Activated CD4-positive, CD25-positive, alpha-beta regulatory T cell treated with anti-CD3 and anti-CD28 coated beads, Interleukin-2, amount 50 U/mL, for 24 hours (primary cell): ENCODE measurements around the gene UBA7.
"Not testable (repeated sequence)": the region's sequence is repeated elsewhere in the genome, so short reads cannot be mapped to it uniquely, and the experiment has no call there.

Experiments used
- ATAC-seq, 2 donors: fragments of 150-1000 bp; cut with Tn5 transposase; one replicate each; pipeline ENCODE4 v1.10.0; 2021; ENCODE audit warnings: mild to moderate bottlenecking in 1 of 2, moderate library complexity in 1 of 2

Gene UBA7

GRCh38 chr3:49785565-49786356, 28.0 kb downstream of the UBA7 start:
- ATAC-seq: peak; percentile 34 to 45

GRCh38 chr3:49782277-49782676, 31.5 kb downstream of the UBA7 start:
- not testable (repeated sequence) for ATAC-seq

GRCh38 chr3:49781415-49782199, 32.1 kb downstream of the UBA7 start:
- ATAC-seq: no peak

- ATAC-seq: not testable (repeated sequence)
Observed at GRCh38 chr3:49780975-49781365, 32.8 kb downstream of the UBA7 start.

- no peak for ATAC-seq
Observed at GRCh38 chr3:49780080-49780974, 33.4 kb downstream of the UBA7 start.

GRCh38 chr3:49779358-49780079, 34.2 kb downstream of the UBA7 start:
- ATAC-seq: no peak

- ATAC-seq: not testable (repeated sequence)
Observed at GRCh38 chr3:49776101-49776500, 37.7 kb downstream of the UBA7 start.

GRCh38 chr3:49775538-49775937, 38.2 kb downstream of the UBA7 start:
- no peak for ATAC-seq

GRCh38 chr3:49772703-49773102, 41.0 kb downstream of the UBA7 start:
- no peak for ATAC-seq

GRCh38 chr3:49771340-49771938, 42.3 kb downstream of the UBA7 start:
- ATAC-seq: no peak

- no peak for ATAC-seq
Observed at GRCh38 chr3:49769926-49770325, 43.8 kb downstream of the UBA7 start.

- peak in 1 of 2 donors; percentile 66 for ATAC-seq
Observed at GRCh38 chr3:49769286-49769915, 44.4 kb downstream of the UBA7 start.

GRCh38 chr3:49763981-49764380, 49.8 kb downstream of the UBA7 start:
- ATAC-seq: no peak

GRCh38 chr3:49761661-49762060, 52.1 kb downstream of the UBA7 start:
- no peak for ATAC-seq

- no peak for ATAC-seq
Observed at GRCh38 chr3:49759226-49759625, 54.5 kb downstream of the UBA7 start.

GRCh38 chr3:49757197-49757596, 56.6 kb downstream of the UBA7 start:
- no peak for ATAC-seq

- no peak for ATAC-seq
Observed at GRCh38 chr3:49756036-49756435, 57.7 kb downstream of the UBA7 start.
